H1 (cell line): ENCODE measurements around the gene PPP1CA. TPM values are rescaled to one million over a fixed set of nuclear protein-coding genes. Genes with fewer than 3 reads are reported as not detected.

Source experiments
- CTCF ChIA-PET: fragments of 300-600 bp; sonication (Branson Sonifier 250); formaldehyde crosslinking; loops from one replicate; lab custom pipeline; 2021; ENCODE audit not compliant: partially characterized antibody; lab: Charles Lee
- POLR2A ChIA-PET: fragments of 300-600 bp; sonication (Branson Sonifier 250); formaldehyde crosslinking; loops from one replicate; lab custom pipeline; 2021; ENCODE audit warnings: inconsistent platforms; ENCODE audit not compliant: partially characterized antibody; lab: Charles Lee
- DNase-seq, 2 experiments: peaks; one replicate each; pipeline versions ENCODE4 v3.0.0 to v3.0.0-alpha.2; 2010 to 2022; ENCODE audit warnings: low spot score in 2 of 2, low read depth in 1 of 2, mixed read lengths in 1 of 2
- FAIRE-seq: peaks from 2 replicates; lab custom pipeline; 2011; peaks lifted over from hg19 to GRCh38; lab: Jason Lieb, UNC
- H2AFZ ChIP-seq: 2 replicates; pipeline ENCODE4 v1.8.1; 2012; ENCODE audit warnings: low read length, inconsistent platforms
- H2AK5ac ChIP-seq: 2 replicates; pipeline ENCODE4 v1.6.1; 2013; ENCODE audit warnings: low read depth, low read length
- H2BK120ac ChIP-seq: replicated peaks from 2 replicates; pipeline ENCODE3; 2013; ENCODE audit warnings: low read depth, low read length, inconsistent platforms
- H2BK12ac ChIP-seq: 2 replicates; pipeline ENCODE4 v1.6.1; 2013; ENCODE audit warnings: low read depth, low read length
- H2BK15ac ChIP-seq: 2 replicates; pipeline ENCODE4 v1.6.1; 2013; ENCODE audit warnings: low read length
- H2BK20ac ChIP-seq: 2 replicates; pipeline ENCODE4 v1.6.1; 2013; ENCODE audit warnings: low read length
- H2BK5ac ChIP-seq: 2 replicates; pipeline ENCODE4 v1.6.1; 2013; ENCODE audit warnings: low read depth, low read length
- H3K14ac ChIP-seq: 2 replicates; pipeline ENCODE4 v1.6.1; 2013; ENCODE audit warnings: inconsistent platforms; ENCODE audit not compliant: insufficient read length
- H3K18ac ChIP-seq: 2 replicates; pipeline ENCODE4 v1.6.1; 2013; ENCODE audit warnings: low read length; ENCODE audit errors: extremely low read depth
- H3K23ac ChIP-seq: 2 replicates; pipeline ENCODE4 v1.6.1; 2013; ENCODE audit warnings: inconsistent platforms; ENCODE audit not compliant: insufficient read length
- H3K23me2 ChIP-seq: 2 replicates; pipeline ENCODE4 v1.6.1; 2013; ENCODE audit warnings: low read depth, low read length
- H3K27ac ChIP-seq: 2 replicates; pipeline ENCODE4 v1.6.1; 2011; ENCODE audit warnings: low read depth, low read length, inconsistent platforms
- H3K27me3 ChIP-seq, 4 experiments: replicated peaks in 1 of 4; 1 replicate in 1 of 4; 2 replicates in 3 of 4; pipeline versions ENCODE4 v1.6.1 to v1.8.1; 2011 to 2013; ENCODE audit warnings: low read length in 3 of 4, mild to moderate bottlenecking in 3 of 4, inconsistent platforms in 2 of 4, mixed read lengths in 2 of 4, moderate library complexity in 1 of 4; ENCODE audit not compliant: control insufficient read depth in 3 of 4, insufficient read depth in 3 of 4; ENCODE audit errors: extremely low read depth in 1 of 4
- H3K36me3 ChIP-seq, 4 experiments: 2 replicates each; pipeline versions ENCODE4 v1.6.1 to v1.8.1; 2011 to 2013; ENCODE audit warnings: mild to moderate bottlenecking in 4 of 4, low read length in 3 of 4, moderate library complexity in 2 of 4, control low read depth in 1 of 4, inconsistent platforms in 1 of 4; ENCODE audit not compliant: insufficient read depth in 4 of 4, control insufficient read depth in 2 of 4
- H3K4ac ChIP-seq: replicated peaks from 2 replicates; pipeline ENCODE3; 2013; ENCODE audit warnings: low read length, low read depth, mixed read lengths, inconsistent platforms; ENCODE audit not compliant: insufficient read length
- H3K4me1 ChIP-seq, 4 experiments: replicated peaks in 1 of 4; 1 replicate in 1 of 4; 2 replicates in 3 of 4; pipeline versions ENCODE4 v1.6.1 to v1.8.1; 2011 to 2013; ENCODE audit warnings: low read length in 3 of 4, inconsistent platforms in 2 of 4, mixed read lengths in 1 of 4; ENCODE audit not compliant: insufficient read depth in 4 of 4, control insufficient read depth in 3 of 4
- H3K4me2 ChIP-seq, 2 experiments: 2 replicates each; pipeline versions ENCODE4 v1.6.1 to v1.8.1; 2011 to 2013; ENCODE audit warnings: low read depth in 2 of 2, low read length in 2 of 2, control low read depth in 1 of 2, inconsistent platforms in 1 of 2, mild to moderate bottlenecking in 1 of 2; ENCODE audit not compliant: insufficient read depth in 1 of 2
- H3K4me3 ChIP-seq, 4 experiments: fragments of 200-600, 300-600 bp in 1 of 4; sonication (generic), shearing (Covaris generic), sonication (Bioruptor Twin) in 1 of 4; 2 replicates each; pipeline versions ENCODE4 v1.5.1 to v1.8.1; 2011 to 2016; ENCODE audit warnings: low read length in 4 of 4, low read depth in 3 of 4, control low read depth in 2 of 4, inconsistent platforms in 2 of 4, mild to moderate bottlenecking in 2 of 4, mixed read lengths in 1 of 4, moderate library complexity in 1 of 4; ENCODE audit not compliant: insufficient read depth in 2 of 4; ENCODE audit errors: extremely low read depth in 1 of 4
- H3K56ac ChIP-seq: replicated peaks from 2 replicates; pipeline ENCODE3; 2013; ENCODE audit warnings: low read depth, mild to moderate bottlenecking, mixed read lengths, low read length, inconsistent platforms; ENCODE audit not compliant: insufficient read length
- H3K79me1 ChIP-seq: 2 replicates; pipeline ENCODE4 v1.6.1; 2013; ENCODE audit warnings: low read depth, low read length, control low read depth
- H3K79me2 ChIP-seq, 2 experiments: 2 replicates each; pipeline versions ENCODE4 v1.6.1 to v1.8.1; 2012 to 2013; ENCODE audit warnings: low read length in 2 of 2, mild to moderate bottlenecking in 2 of 2, inconsistent platforms in 1 of 2; ENCODE audit not compliant: insufficient read depth in 2 of 2, control insufficient read depth in 1 of 2
- H3K9ac ChIP-seq, 4 experiments: replicated peaks in 1 of 4; 1 replicate in 1 of 4; 2 replicates in 3 of 4; pipeline versions ENCODE4 v1.6.1 to v1.8.1; 2011 to 2013; ENCODE audit warnings: low read depth in 3 of 4, low read length in 3 of 4, control low read depth in 2 of 4, mild to moderate bottlenecking in 2 of 4, moderate library complexity in 2 of 4, inconsistent platforms in 1 of 4; ENCODE audit errors: extremely low read depth in 1 of 4
- H3K9me3 ChIP-seq, 2 experiments: 2 replicates each; pipeline versions ENCODE4 v1.6.1 to v1.8.1; 2012 to 2013; ENCODE audit warnings: mild to moderate bottlenecking in 2 of 2, moderate library complexity in 2 of 2, control low read depth in 1 of 2, inconsistent platforms in 1 of 2, low read depth in 1 of 2, low read length in 1 of 2, mixed read lengths in 1 of 2; ENCODE audit not compliant: insufficient read depth in 2 of 2
- H4K20me1 ChIP-seq, 2 experiments: replicated peaks in 1 of 2; 2 replicates each; pipeline versions ENCODE3 to v1.8.1; 2011 to 2013; ENCODE audit warnings: inconsistent platforms in 2 of 2, low read length in 2 of 2, mild to moderate bottlenecking in 1 of 2; ENCODE audit not compliant: insufficient read depth in 2 of 2, control insufficient read depth in 1 of 2
- H4K5ac ChIP-seq: 2 replicates; pipeline ENCODE4 v1.6.1; 2013; ENCODE audit warnings: low read length, low read depth, mixed read lengths, inconsistent platforms; ENCODE audit not compliant: insufficient read length
- H4K8ac ChIP-seq: 2 replicates; pipeline ENCODE4 v1.8.0; 2013; ENCODE audit warnings: mild to moderate bottlenecking, moderate library complexity, low read length, inconsistent platforms; ENCODE audit not compliant: insufficient read depth; ENCODE audit errors: extremely low read depth
- H4K91ac ChIP-seq: replicated peaks from 2 replicates; pipeline ENCODE3; 2013; ENCODE audit warnings: low read length, mixed read lengths, inconsistent platforms; ENCODE audit not compliant: insufficient read length
- SIX5 ChIP-seq: IDR thresholded peaks from 2 replicates; pipeline ENCODE4 v1.6.1; 2011; ENCODE audit warnings: mild to moderate bottlenecking, low read depth, low read length
- WGBS, 2 experiments: shearing (Covaris generic) in 1 of 2; methylation state at CpG; one replicate each; pipeline versions ENCODE4 v1.1.6 to v1.1.7; 2013 to 2015; ENCODE audit warnings: low lambda C conversion rate in 2 of 2, mixed read lengths in 2 of 2, inconsistent platforms in 1 of 2, low coverage in 1 of 2, missing lambda C conversion rate in 1 of 2; ENCODE audit not compliant: insufficient replicate concordance in 2 of 2, insufficient coverage in 1 of 2, insufficient read length in 1 of 2; ENCODE audit errors: extremely low coverage in 1 of 2, missing lambda C conversion rate in 1 of 2; 5-methylcytosine and 5-hydroxymethylcytosine counted together
- polyA plus RNA-seq, 7 experiments: library from polyadenylated mRNA; depleted of rRNA in 3 of 7; stranded (reverse) in 5 of 7; unstranded in 2 of 7; fragments of >200 nt in 5 of 7; fragments of 200-250 nt in 2 of 7; gene quantifications; 1 replicate in 5 of 7; 2 replicates in 1 of 7; 4 replicates in 1 of 7; pipeline versions ENCODE4 v1.2.1 to v1.2.3, GENCODE V29; 2011 to 2013; ENCODE audit warnings: missing spikeins in 2 of 7, mixed read lengths in 2 of 7
- total RNA-seq: library from RNA; stranded (reverse); fragmentation: NEBNext Ultra II Directional; extraction: Animal tissue kit (Norgen Biotek cat#: 25700); gene quantifications from 2 replicates; pipeline ENCODE4 v1.2.1, GENCODE V29; 2021

Gene PPP1CA
- total and polyA plus RNA-seq, 2 of the 8 experiments (the other 6 are each of a cell fraction or from before 2014, with no cell fraction given), result 198 to 359 TPM

- 84% methylated on average over 9 of the region's 9 CpGs; no CpG with 5 or more reads in 1 of the 2 experiments for WGBS, 2 experiments
- Histone ChIP-seq H3K36me3 (no peaks in the 10 kb centered on the region), H2BK12ac (no peak overlapping the region), H3K27ac (no peak overlapping the region), H2BK120ac (no peak overlapping the region), H2AK5ac (no peak overlapping the region), H3K4me3 (no peak overlapping the region), H3K56ac (no peak overlapping the region), H3K9me3 (no peaks in the 10 kb centered on the region), H3K23me2 (0 out of 2 replicates have a peak, but pooled peaks cover 3% of the 10 kb centered on the region), H2BK15ac (no peak overlapping the region; the same call in 1 of the 2 replicates), H4K91ac (no peak overlapping the region), H2BK20ac (no peak overlapping the region), H3K14ac (no peak overlapping the region), H3K4me2 (no peak overlapping the region), H3K4me1 (peaks cover 4 to 22% (median 15%) of the 10 kb centered on the region in 4 experiments), H4K8ac (peak overlapping the region; percentile 36; the same call in 1 of the 2 replicates), H2AFZ (no peak overlapping the region), H3K18ac (no peak overlapping the region; the same call in 1 of the 2 replicates), H4K5ac (no peak overlapping the region), H3K79me1 (no peaks in the 10 kb centered on the region), H3K23ac (no peak overlapping the region), H3K27me3 (peaks cover 0 to 16% (median 5%) of the 10 kb centered on the region in 4 experiments; a peak in 4 of 7 replicates), H3K4ac (no peak overlapping the region), H3K9ac (no peak overlapping the region), H4K20me1 (no peaks in the 10 kb centered on the region), H2BK5ac (no peak overlapping the region), H3K79me2 (no peaks in the 10 kb centered on the region)
- FAIRE-seq (no peak), DNase-seq (no peak)
- POLR2A ChIA-PET, result interaction anchor here (0.8 to 3.1 kb wide), 9 partner anchors 8 to 171 kb away, joined by 3 to 11 read pairs (median 4); partner anchors contain the start of genes GSTP1, RAD9A, RPS6KB2 and TBC1D10C
- CTCF ChIA-PET, result interaction anchor here (1.0 to 2.5 kb wide), 7 partner anchors 11 to 67 kb away, joined by 3 to 7 read pairs (median 4); partner anchors contain the start of genes PPP1CA, RAD9A and TMEM134
- TF ChIP-seq SIX5, result no peak
Observed at GRCh38 chr11:67412495-67413179, 11.0 kb upstream of the PPP1CA start.
